HL-60 (cell line): ENCODE results near the gene ZPR1.

Source experiments
- DNase-seq, 2 experiments: peaks; one replicate each; pipeline ENCODE4 v3.0.0-alpha.2; 2010 to 2020; ENCODE audit warnings: low read depth in 1 of 2, low spot score in 1 of 2
- H3K27ac ChIP-seq: fragments of 250-450 bp; sonication (Bioruptor Pico); replicated peaks from 2 replicates; pipeline ENCODE4 v1.5.1; 2020; ENCODE audit warnings: mild to moderate bottlenecking, moderate library complexity
- H3K27me3 ChIP-seq: fragments of 250-450 bp; sonication (Bioruptor Pico); 2 replicates; pipeline ENCODE4 v1.5.1; 2021; ENCODE audit warnings: mild to moderate bottlenecking, moderate library complexity; ENCODE audit not compliant: insufficient read depth, poor library complexity, severe bottlenecking
- H3K4me3 ChIP-seq: replicated peaks from 2 replicates; pipeline ENCODE4 v1.5.1; 2011; ENCODE audit warnings: mild to moderate bottlenecking, control low read depth, low read length; ENCODE audit not compliant: insufficient read depth
- CTCF ChIP-seq: IDR thresholded peaks from one replicate; pipeline ENCODE4 v1.5.1; 2011; ENCODE audit warnings: low read length, control low read depth, inconsistent platforms; ENCODE audit not compliant: insufficient read depth
- GABPA ChIP-seq: IDR thresholded peaks from 2 replicates; pipeline ENCODE4 v1.6.1; 2012; ENCODE audit warnings: low read depth
- POLR2AphosphoS5 ChIP-seq: IDR thresholded peaks from 2 replicates; pipeline ENCODE4 v1.6.1; 2012; ENCODE audit warnings: low read depth
- REST ChIP-seq: IDR thresholded peaks from 2 replicates; pipeline ENCODE4 v1.6.1; 2012; ENCODE audit warnings: low read depth; ENCODE audit not compliant: insufficient replicate concordance
- SPI1 ChIP-seq: IDR thresholded peaks from 2 replicates; pipeline ENCODE4 v1.6.1; 2012; ENCODE audit warnings: low read depth, mild to moderate bottlenecking, borderline replicate concordance

ZPR1 gene

GRCh38 chr11:116791002-116791812, 3.4 kb upstream of the ZPR1 start:
- Histone ChIP-seq H3K4me3 (no peak overlapping the region), H3K27ac (no peak overlapping the region), H3K27me3 (no peaks in the 10 kb centered on the region)
- DNase-seq: peak; percentile 62 to 72
- TF ChIP-seq POLR2AphosphoS5: no peak
- peak; percentile 70 for TF ChIP-seq CTCF
- TF ChIP-seq GABPA: no peak
- TF ChIP-seq REST: no peak

- no peak overlapping the region for H3K4me3 ChIP-seq
- no peak for DNase-seq
- no peak overlapping the region for H3K27ac ChIP-seq
- H3K27me3 ChIP-seq: no peaks in the 10 kb centered on the region
- no peak for TF ChIP-seq REST
- TF ChIP-seq POLR2AphosphoS5: no peak
- TF ChIP-seq CTCF: no peak
- TF ChIP-seq SPI1: no peak
Measured at GRCh38 chr11:116790167-116791001, 2.6 kb upstream of the ZPR1 start.

- H3K27me3 ChIP-seq: no peaks in the 10 kb centered on the region
- H3K27ac ChIP-seq: no peak overlapping the region
- no peak overlapping the region for H3K4me3 ChIP-seq
- TF ChIP-seq REST (no peak), CTCF (no peak), GABPA (no peak), SPI1 (no peak), POLR2AphosphoS5 (no peak)
- DNase-seq: no peak
Measured at GRCh38 chr11:116788975-116789374, 1.2 kb upstream of the ZPR1 start.
